ENCODE measurements around the gene ACACA.

The ACACA gene

DNA sequence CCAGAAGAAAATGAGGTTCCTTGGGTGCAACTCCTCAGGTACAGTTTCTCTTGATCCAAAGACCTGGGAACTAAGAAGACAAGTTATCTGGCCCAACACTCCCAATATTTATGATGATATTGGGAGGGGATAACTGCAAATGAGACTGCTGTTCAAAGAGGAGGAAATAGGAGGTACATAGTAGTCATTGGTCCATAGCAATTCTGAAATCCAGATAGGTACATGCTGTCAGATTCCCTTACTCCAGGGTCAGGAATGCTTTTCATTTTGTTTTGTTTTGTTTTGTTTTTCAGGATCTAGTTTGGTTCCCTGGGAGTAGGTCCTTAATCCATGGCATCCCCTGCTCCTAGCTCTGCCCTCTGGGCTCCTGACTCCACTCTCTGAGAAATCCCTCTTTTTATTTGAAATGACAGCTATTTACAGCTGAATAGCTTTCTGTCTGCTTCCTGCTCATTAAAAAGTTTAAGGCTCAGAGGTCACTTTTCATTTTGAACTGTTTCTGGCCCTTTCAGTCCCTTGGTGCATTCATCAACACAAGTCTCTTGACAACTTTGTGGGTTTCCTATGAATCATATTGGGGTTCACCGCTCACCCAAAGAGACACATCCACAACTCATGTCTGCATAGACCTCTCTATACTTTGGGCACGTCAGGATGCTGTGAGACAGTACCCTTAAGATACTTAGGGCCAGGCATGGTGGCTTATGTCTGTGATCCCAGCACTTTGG, 141.0 kb downstream of the ACACA start:
- H3K27me3 Mint-ChIP-seq, result no peaks in the 10 kb centered on the region
- H3K4me3 Mint-ChIP-seq, result no peak overlapping the region
- no peak for DNase-seq (ENCODE audit: low spot score in 2 of 2)
- no peaks in the 10 kb centered on the region for H3K4me1 Mint-ChIP-seq
- peaks cover 9% of the 10 kb centered on the region for H3K36me3 Mint-ChIP-seq (ENCODE audit: insufficient read depth)
- H3K9me3 Mint-ChIP-seq, result peaks cover 5% of the 10 kb centered on the region
- no peak for ATAC-seq (replicated peaks; ENCODE audit: extremely low read depth, poor library complexity, severe bottlenecking)
- H3K27ac Mint-ChIP-seq (ENCODE audit: low read depth), result no peak overlapping the region

DNA sequence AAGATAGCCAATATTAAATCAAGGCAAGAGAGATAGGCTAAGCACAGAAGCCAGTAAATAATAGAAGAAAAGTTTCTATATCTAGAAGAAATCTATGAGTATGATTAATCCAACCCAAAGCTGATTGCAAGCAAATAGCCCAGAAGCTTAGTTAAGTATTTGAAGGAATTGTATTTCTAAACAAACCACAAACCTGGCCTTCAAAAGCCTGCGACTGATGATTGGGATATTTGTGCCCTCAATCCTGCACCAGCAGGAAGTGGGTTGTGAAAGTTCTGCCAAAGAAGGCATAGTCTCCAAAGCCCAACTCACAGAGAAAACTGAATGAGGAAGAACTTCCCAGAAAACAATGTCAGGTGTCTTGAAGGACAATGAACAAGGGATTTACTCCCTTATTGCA, 145.3 kb downstream of the ACACA start:
- Mint-ChIP-seq H3K27me3 (no peaks in the 10 kb centered on the region), H3K27ac (ENCODE audit: low read depth) (no peak overlapping the region), H3K9me3 (no peaks in the 10 kb centered on the region), H3K4me1 (no peaks in the 10 kb centered on the region), H3K36me3 (ENCODE audit: insufficient read depth) (peaks cover 11% of the 10 kb centered on the region), H3K4me3 (no peak overlapping the region)
- no peak for ATAC-seq (replicated peaks; ENCODE audit: extremely low read depth, poor library complexity, severe bottlenecking)
- DNase-seq (ENCODE audit: low spot score in 2 of 2), result no peak

DNA sequence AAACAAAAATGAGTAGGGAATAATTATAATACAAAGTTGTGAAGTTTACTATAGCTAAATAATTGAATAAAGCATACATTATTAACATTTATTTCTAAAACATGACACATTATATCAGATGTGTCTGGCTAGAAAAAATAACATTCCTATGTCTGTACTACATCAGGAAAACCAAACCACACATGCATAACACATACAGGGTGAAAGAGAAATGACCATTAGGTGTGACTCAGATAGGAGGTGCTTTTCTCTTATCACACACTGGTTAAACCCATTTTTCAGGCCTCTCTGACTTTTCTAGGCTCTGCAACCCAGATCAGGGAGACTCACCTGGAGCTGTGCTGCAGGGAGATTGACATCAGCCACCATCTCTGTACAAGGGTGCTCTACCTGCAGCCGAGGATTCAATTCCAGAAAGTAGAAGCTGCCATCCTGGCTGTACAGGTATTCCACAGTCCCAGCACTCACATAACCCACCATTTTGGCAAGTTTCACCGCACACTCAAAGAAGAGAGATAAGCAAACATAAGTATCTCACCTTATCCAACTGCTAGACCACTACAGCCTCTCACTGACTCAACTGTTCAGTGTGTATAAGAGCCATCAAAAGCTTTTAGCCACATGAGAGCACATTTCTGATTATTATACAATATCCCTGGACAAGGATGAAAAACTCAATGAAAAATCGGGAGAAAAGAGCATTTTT, 147.5 kb downstream of the ACACA start:
- no peaks in the 10 kb centered on the region for H3K27me3 Mint-ChIP-seq
- H3K4me1 Mint-ChIP-seq, result no peaks in the 10 kb centered on the region
- H3K9me3 Mint-ChIP-seq, result no peaks in the 10 kb centered on the region
- H3K27ac Mint-ChIP-seq (ENCODE audit: low read depth), result no peak overlapping the region
- DNase-seq (ENCODE audit: low spot score in 2 of 2) (no peak), ATAC-seq (replicated peaks; ENCODE audit: extremely low read depth, poor library complexity, severe bottlenecking) (no peak)
- peaks cover 6% of the 10 kb centered on the region for H3K36me3 Mint-ChIP-seq (ENCODE audit: insufficient read depth)
- no peak overlapping the region for H3K4me3 Mint-ChIP-seq

DNA sequence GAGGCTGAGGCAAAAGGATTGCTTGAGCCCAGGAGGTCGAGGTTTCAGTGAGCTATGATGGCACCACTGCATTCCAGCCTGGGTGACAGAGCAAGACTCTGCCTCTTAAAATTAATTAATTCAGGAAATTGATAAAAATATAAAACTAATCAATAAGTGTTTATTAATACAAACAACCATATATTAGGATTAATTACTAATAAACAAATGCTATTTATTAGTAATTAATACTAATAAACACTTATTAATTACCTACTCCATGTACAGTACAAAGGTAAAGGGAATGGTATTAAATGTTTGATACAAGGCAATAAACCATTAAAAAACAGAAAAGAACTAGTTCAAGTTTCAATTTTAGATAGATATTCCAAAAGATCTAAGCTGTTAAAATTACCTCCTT, 150.0 kb downstream of the ACACA start:
- no peaks in the 10 kb centered on the region for H3K9me3 Mint-ChIP-seq
- DNase-seq (ENCODE audit: low spot score in 2 of 2), result no peak
- no peaks in the 10 kb centered on the region for H3K27me3 Mint-ChIP-seq
- H3K27ac Mint-ChIP-seq (ENCODE audit: low read depth), result no peak overlapping the region
- H3K4me3 Mint-ChIP-seq, result no peak overlapping the region
- ATAC-seq (replicated peaks; ENCODE audit: extremely low read depth, poor library complexity, severe bottlenecking), result no peak
- no peaks in the 10 kb centered on the region for H3K4me1 Mint-ChIP-seq
- H3K36me3 Mint-ChIP-seq (ENCODE audit: insufficient read depth), result peaks cover 6% of the 10 kb centered on the region

DNA sequence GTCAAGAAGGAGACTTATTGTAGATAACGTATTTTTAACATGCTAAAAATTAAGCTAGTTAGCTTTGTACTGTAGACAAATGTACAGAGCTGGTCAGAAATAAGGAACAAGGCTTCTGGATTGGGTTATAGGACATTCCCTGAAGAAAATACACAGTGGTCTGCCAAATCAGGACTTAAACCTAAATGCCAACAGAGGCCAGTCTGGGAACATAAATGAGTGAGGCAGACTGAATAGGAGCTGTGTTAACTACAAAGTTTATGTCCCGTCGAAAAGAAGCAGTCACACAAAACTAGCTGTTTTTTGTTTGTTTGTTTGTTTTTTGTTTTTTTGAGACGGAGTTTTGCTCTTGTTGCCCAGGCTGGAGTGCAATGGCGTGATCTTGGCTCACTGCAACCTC, 151.2 kb downstream of the ACACA start:
- Mint-ChIP-seq H3K4me1 (no peaks in the 10 kb centered on the region), H3K27ac (ENCODE audit: low read depth) (no peak overlapping the region), H3K36me3 (ENCODE audit: insufficient read depth) (peaks cover 9% of the 10 kb centered on the region), H3K27me3 (no peaks in the 10 kb centered on the region), H3K9me3 (no peaks in the 10 kb centered on the region), H3K4me3 (no peak overlapping the region)
- DNase-seq (ENCODE audit: low spot score in 2 of 2) (no peak), ATAC-seq (replicated peaks; ENCODE audit: extremely low read depth, poor library complexity, severe bottlenecking) (no peak)

DNA sequence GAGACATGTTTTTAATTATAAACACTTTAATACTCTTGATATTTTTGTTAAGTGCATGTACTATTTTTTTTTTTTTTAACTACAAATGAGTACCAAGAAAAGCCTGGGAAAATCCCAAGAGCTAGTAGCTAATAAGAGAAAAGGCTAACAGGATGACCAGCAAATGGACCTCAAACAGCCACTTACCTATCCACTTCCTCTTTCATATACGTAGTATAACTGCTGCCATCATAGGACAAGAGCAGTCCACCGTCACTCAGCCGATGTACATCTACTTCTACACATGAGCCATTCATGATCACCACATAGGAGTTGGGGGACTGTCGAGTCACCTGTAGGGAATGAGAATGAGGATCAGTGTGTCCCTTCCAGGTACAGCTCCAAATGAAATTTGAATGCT, 158.8 kb downstream of the ACACA start:
- H3K36me3 Mint-ChIP-seq (ENCODE audit: insufficient read depth), result peaks cover 18% of the 10 kb centered on the region
- no peaks in the 10 kb centered on the region for H3K9me3 Mint-ChIP-seq
- no peak overlapping the region for H3K27ac Mint-ChIP-seq (ENCODE audit: low read depth)
- DNase-seq (ENCODE audit: low spot score in 2 of 2), result no peak
- no peak for ATAC-seq (replicated peaks; ENCODE audit: extremely low read depth, poor library complexity, severe bottlenecking)
- no peak overlapping the region for H3K4me3 Mint-ChIP-seq
- no peaks in the 10 kb centered on the region for H3K27me3 Mint-ChIP-seq
- no peaks in the 10 kb centered on the region for H3K4me1 Mint-ChIP-seq

DNA sequence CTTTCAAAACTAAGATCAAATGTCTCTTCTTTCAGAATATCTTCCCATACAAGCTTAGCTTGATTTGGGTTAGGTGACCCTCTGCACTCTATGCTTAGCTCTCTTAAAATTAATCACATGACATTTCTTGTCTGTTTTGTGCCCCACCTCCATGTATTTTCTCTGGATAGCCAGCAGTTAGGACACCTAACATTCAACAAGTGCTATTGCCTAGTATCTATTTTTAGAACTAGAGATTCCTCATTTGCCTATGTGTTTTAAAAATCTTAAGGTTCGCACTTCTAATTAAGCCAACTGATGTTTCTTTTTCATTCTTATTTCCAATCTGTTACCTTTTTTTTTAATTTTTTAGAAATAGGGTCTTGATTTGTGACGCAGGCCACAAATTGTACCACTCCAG, 160.6 kb downstream of the ACACA start:
- no peak for DNase-seq (ENCODE audit: low spot score in 2 of 2)
- Mint-ChIP-seq H3K27ac (ENCODE audit: low read depth) (no peak overlapping the region), H3K4me3 (no peak overlapping the region), H3K27me3 (no peaks in the 10 kb centered on the region), H3K9me3 (no peaks in the 10 kb centered on the region), H3K36me3 (ENCODE audit: insufficient read depth) (peaks cover 23% of the 10 kb centered on the region), H3K4me1 (no peaks in the 10 kb centered on the region)
- no peak for ATAC-seq (replicated peaks; ENCODE audit: extremely low read depth, poor library complexity, severe bottlenecking)

DNA sequence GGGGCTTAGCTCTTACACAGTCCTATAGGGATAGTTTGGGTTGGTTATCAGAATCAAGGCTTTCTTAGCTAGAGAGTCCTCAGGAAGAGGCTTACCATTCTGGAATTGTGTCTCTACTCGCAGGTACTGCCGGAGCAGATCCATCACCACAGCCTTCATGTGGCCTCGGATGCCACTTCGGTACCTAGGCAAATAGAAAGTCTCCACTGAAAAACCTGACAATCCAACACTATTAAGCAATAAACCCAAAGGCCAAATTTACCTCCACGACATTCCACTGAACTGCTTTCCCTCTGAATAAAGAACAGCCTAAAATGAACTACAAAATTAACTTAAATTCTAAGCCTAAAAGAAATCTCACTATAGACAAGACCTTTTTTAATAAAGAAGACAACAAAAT, 166.3 kb downstream of the ACACA start:
- DNase-seq (ENCODE audit: low spot score in 2 of 2) (no peak), ATAC-seq (replicated peaks; ENCODE audit: extremely low read depth, poor library complexity, severe bottlenecking) (no peak)
- H3K4me1 Mint-ChIP-seq, result no peaks in the 10 kb centered on the region
- H3K27me3 Mint-ChIP-seq, result no peaks in the 10 kb centered on the region
- peaks cover 20% of the 10 kb centered on the region for H3K36me3 Mint-ChIP-seq (ENCODE audit: insufficient read depth)
- no peaks in the 10 kb centered on the region for H3K9me3 Mint-ChIP-seq
- H3K4me3 Mint-ChIP-seq, result no peak overlapping the region
- no peak overlapping the region for H3K27ac Mint-ChIP-seq (ENCODE audit: low read depth)

DNA sequence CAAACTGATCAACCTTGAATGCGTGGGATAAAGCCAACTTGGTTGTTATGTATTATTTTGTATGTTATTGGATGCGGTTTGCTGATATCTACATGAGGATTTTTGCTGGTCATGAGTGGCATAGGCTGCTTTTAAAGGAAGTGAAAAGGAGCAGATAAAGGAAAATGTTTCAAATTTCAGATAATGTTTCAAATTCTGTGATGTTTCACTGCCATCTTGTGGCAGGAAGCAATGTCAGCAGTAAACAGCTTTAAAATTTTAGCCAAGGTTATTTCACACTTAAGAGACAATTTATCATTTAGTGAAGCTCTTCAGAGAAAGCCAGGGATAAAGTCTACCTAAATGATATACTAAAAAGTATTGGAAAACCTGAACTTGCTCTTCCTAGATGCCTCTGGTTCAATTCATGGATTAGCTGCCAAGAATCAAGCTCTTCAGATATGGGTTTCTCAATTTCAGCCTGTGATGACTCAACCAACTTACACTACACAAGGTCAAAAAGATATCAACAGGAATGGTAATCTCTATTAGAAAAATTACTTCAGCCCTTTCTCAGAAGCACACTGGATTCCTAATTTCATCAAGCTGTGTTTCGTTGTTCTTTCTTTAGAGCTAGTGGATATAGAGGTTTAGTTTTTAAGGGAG, 166.8 kb downstream of the ACACA start:
- ATAC-seq (replicated peaks; ENCODE audit: extremely low read depth, poor library complexity, severe bottlenecking) (no peak), DNase-seq (ENCODE audit: low spot score in 2 of 2) (no peak)
- no peaks in the 10 kb centered on the region for H3K27me3 Mint-ChIP-seq
- no peak overlapping the region for H3K4me3 Mint-ChIP-seq
- H3K36me3 Mint-ChIP-seq (ENCODE audit: insufficient read depth), result peaks cover 18% of the 10 kb centered on the region
- no peak overlapping the region for H3K27ac Mint-ChIP-seq (ENCODE audit: low read depth)
- no peaks in the 10 kb centered on the region for H3K9me3 Mint-ChIP-seq
- no peaks in the 10 kb centered on the region for H3K4me1 Mint-ChIP-seq

DNA sequence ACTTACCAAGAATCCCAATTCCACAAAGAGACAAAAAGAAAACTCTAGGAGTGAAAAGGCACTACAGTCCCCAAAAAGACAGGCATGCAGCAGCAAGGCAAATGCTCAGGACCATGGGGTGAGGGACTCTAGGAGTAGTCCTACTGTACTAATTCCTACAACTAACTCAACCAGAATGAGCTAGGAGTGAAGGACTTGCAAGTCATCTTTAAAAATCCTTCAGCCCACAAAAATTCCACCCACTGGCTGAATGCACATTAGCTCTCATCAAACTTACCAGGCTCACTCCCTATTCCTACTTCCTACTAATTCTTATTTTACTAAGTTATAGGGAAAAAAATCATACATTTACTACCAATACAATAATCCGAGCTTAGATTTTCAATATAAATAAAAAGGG, 172.5 kb downstream of the ACACA start:
- H3K4me3 Mint-ChIP-seq, result no peak overlapping the region
- ATAC-seq (replicated peaks; ENCODE audit: extremely low read depth, poor library complexity, severe bottlenecking), result no peak
- H3K9me3 Mint-ChIP-seq, result no peaks in the 10 kb centered on the region
- no peak for DNase-seq (ENCODE audit: low spot score in 2 of 2)
- H3K27ac Mint-ChIP-seq (ENCODE audit: low read depth), result no peak overlapping the region
- H3K36me3 Mint-ChIP-seq (ENCODE audit: insufficient read depth), result peaks cover 3% of the 10 kb centered on the region
- H3K4me1 Mint-ChIP-seq, result no peaks in the 10 kb centered on the region
- H3K27me3 Mint-ChIP-seq, result no peaks in the 10 kb centered on the region

DNA sequence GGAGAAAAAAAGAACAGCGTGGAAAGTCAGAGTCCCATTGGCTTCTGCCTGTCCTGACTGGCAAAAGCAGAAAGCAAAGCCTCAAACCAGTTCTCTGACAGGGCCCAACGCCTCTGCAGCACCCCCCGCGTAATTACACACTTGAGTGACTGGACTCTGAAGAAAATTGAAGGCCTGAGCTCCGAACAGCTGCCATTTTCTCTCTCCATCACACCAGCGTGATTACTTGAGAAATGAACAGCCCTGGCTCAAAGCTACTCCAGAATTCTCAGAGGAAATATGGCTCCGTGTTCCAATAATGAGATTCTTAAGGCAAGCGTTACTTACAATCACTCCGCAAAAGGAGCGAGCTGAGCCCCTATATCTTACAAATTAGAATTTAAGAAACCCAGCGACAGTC, 173.6 kb downstream of the ACACA start:
- Mint-ChIP-seq H3K27me3 (no peaks in the 10 kb centered on the region), H3K4me1 (no peaks in the 10 kb centered on the region), H3K27ac (ENCODE audit: low read depth) (no peak overlapping the region), H3K9me3 (no peaks in the 10 kb centered on the region), H3K4me3 (no peak overlapping the region), H3K36me3 (ENCODE audit: insufficient read depth) (peaks cover 8% of the 10 kb centered on the region)
- no peak for DNase-seq (ENCODE audit: low spot score in 2 of 2)
- ATAC-seq (replicated peaks; ENCODE audit: extremely low read depth, poor library complexity, severe bottlenecking), result no peak

DNA sequence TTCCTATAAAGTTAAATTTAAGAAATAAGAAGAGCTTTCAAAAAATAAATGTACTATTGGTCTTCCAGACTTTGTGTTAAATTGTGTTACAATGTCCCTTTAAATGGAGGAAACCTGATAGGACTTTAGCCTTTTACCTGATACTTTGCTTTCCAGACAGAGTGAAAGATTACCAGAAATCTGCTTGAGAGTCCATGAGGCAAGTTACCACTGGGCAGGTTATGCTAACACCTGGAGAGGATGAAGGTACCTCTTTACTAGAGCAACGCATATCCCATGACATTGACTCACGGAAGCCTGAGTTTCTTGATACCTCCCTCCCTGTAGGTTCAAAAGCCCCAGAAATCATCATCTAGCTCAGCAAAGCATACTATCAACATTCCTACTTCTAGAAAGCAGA, 174.7 kb downstream of the ACACA start:
- no peak overlapping the region for H3K4me3 Mint-ChIP-seq

DNA sequence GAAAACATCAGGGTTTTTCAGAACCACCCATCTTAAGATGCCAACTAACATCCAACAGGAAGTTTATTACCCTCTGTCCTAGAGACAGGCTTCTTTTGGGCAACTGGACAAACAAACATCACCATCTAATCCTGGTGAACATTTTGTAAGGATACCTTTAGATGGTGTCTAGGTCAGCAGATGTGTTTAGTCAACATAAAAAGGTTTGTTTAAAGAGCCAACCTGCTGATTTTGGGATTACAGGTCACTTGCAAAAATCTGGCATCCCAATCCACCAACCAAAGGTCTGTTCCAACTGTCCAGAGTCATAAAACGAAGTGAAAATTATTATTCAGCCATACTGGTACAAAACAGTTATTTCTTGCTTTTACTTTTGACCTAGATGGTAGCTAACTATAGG, 176.0 kb downstream of the ACACA start:
- no peak for DNase-seq (ENCODE audit: low spot score in 2 of 2)
- Mint-ChIP-seq H3K27ac (ENCODE audit: low read depth) (no peak overlapping the region), H3K9me3 (no peaks in the 10 kb centered on the region), H3K4me3 (no peak overlapping the region), H3K27me3 (no peaks in the 10 kb centered on the region), H3K4me1 (no peaks in the 10 kb centered on the region), H3K36me3 (ENCODE audit: insufficient read depth) (peaks cover 12% of the 10 kb centered on the region)
- no peak for ATAC-seq (replicated peaks; ENCODE audit: extremely low read depth, poor library complexity, severe bottlenecking)

More for the DNA sequence above, 174.7 kb downstream of the ACACA start:
- Mint-ChIP-seq H3K4me1 (no peaks in the 10 kb centered on the region), H3K9me3 (no peaks in the 10 kb centered on the region), H3K27me3 (no peaks in the 10 kb centered on the region), H3K36me3 (ENCODE audit: insufficient read depth) (peaks cover 9% of the 10 kb centered on the region), H3K27ac (ENCODE audit: low read depth) (no peak overlapping the region)
- ATAC-seq (replicated peaks; ENCODE audit: extremely low read depth, poor library complexity, severe bottlenecking) (no peak), DNase-seq (ENCODE audit: low spot score in 2 of 2) (no peak)

Data from central memory CD8-positive, alpha-beta T cell (primary cell).